ENCODE data around the gene HERC3.

DNA sequence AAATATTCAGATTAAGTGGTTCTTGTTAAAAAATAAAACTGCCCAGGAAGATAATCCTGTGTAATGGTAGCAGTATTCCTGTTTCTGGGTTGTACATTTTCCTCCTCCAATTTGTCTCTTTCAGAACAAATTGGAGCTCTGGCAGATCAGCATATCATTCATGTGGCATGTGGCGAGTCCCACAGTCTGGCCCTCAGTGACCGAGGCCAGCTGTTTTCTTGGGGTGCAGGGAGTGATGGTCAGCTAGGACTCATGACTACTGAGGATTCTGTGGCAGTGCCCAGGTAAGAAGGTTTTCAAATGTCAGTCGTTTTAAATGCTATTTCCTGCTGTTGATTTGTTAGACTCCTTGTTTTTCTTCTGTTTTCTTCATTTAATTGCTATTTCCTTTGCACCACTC, 57.4 kb downstream of the HERC3 start:
- no peak for TF ChIP-seq POLR2AphosphoS5 (IDR thresholded peaks at IDR 0.05; ENCODE audit: low read depth)
- TF ChIP-seq, protein P1, sequence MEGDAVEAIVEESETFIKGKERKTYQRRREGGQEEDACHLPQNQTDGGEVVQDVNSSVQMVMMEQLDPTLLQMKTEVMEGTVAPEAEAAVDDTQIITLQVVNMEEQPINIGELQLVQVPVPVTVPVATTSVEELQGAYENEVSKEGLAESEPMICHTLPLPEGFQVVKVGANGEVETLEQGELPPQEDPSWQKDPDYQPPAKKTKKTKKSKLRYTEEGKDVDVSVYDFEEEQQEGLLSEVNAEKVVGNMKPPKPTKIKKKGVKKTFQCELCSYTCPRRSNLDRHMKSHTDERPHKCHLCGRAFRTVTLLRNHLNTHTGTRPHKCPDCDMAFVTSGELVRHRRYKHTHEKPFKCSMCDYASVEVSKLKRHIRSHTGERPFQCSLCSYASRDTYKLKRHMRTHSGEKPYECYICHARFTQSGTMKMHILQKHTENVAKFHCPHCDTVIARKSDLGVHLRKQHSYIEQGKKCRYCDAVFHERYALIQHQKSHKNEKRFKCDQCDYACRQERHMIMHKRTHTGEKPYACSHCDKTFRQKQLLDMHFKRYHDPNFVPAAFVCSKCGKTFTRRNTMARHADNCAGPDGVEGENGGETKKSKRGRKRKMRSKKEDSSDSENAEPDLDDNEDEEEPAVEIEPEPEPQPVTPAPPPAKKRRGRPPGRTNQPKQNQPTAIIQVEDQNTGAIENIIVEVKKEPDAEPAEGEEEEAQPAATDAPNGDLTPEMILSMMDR (conservative IDR thresholded peaks at IDR 0.05; ENCODE audit: low read depth in 2 of 2), result no peak
